ENCODE measurements around the gene SERPINE2.
"Not testable (repeated sequence)": the region's sequence is repeated elsewhere in the genome, so short reads cannot be mapped to it uniquely, and the experiment has no call there.

SERPINE2 gene

GRCh38 chr2:223941579-223942277 is 97.4 kb downstream of the SERPINE2 start:
- peak; percentile 58 for DNase-seq (ENCODE audit: low read depth)

- not testable (repeated sequence) for DNase-seq (ENCODE audit: low read depth)
Measured at GRCh38 chr2:223939438-223939837, 99.6 kb downstream of the SERPINE2 start.

- no peak for DNase-seq (ENCODE audit: low read depth)
Measured at GRCh38 chr2:223937535-223937934, 101.6 kb downstream of the SERPINE2 start.

GRCh38 chr2:223936862-223937326 is 102.2 kb downstream of the SERPINE2 start:
- DNase-seq (ENCODE audit: low read depth), result no peak

- DNase-seq (ENCODE audit: low read depth), result no peak
Measured at GRCh38 chr2:223935459-223936125, 103.5 kb downstream of the SERPINE2 start.

GRCh38 chr2:223934870-223935269 is 104.2 kb downstream of the SERPINE2 start:
- DNase-seq (ENCODE audit: low read depth), result no peak

GRCh38 chr2:223932816-223933800 is 106.0 kb downstream of the SERPINE2 start:
- DNase-seq (ENCODE audit: low read depth), result no peak

- DNase-seq (ENCODE audit: low read depth), result no peak
Measured at GRCh38 chr2:223930103-223930976, 108.7 kb downstream of the SERPINE2 start.

GRCh38 chr2:223929571-223930102 is 109.4 kb downstream of the SERPINE2 start:
- no peak for DNase-seq (ENCODE audit: low read depth)

- DNase-seq (ENCODE audit: low read depth), result no peak
Measured at GRCh38 chr2:223928113-223929006, 110.7 kb downstream of the SERPINE2 start.

- DNase-seq (ENCODE audit: low read depth), result no peak
Measured at GRCh38 chr2:223925106-223925505, 114.0 kb downstream of the SERPINE2 start.
